GM21528 (cell line): ENCODE data around the gene ACIN1.

Experiments used
- ATAC-seq: cut with Tn5 transposase; IDR thresholded peaks from one replicate; pipeline ENCODE4 v1.9.1; 2021; ENCODE audit warnings: mild to moderate bottlenecking, moderate library complexity; ENCODE audit not compliant: unreplicated experiment, low FRiP score

ACIN1 gene

GRCh38 chr14:23063601-23064000, 31.3 kb downstream of the ACIN1 start:
- ATAC-seq: no peak

- ATAC-seq: no peak
Observed at GRCh38 chr14:23062002-23062401, 32.9 kb downstream of the ACIN1 start.

GRCh38 chr14:23060536-23061260, 34.2 kb downstream of the ACIN1 start:
- no peak for ATAC-seq

- ATAC-seq: no peak
Observed at GRCh38 chr14:23058654-23059504, 36.1 kb downstream of the ACIN1 start.

GRCh38 chr14:23057757-23058653, 36.9 kb downstream of the ACIN1 start:
- ATAC-seq: peak; percentile 68

GRCh38 chr14:23056956-23057756, 37.8 kb downstream of the ACIN1 start, which contains the start of gene CDH24:
Gene CDH24 (minus strand): TSS chr14:23057520. CDS start chr14:23055733, 1,787 bp downstream.
- peak; percentile 52 for ATAC-seq

- ATAC-seq: no peak
Observed at GRCh38 chr14:23056145-23056955, 38.6 kb downstream of the ACIN1 start.

- ATAC-seq: no peak
Observed at GRCh38 chr14:23055621-23056144, 39.3 kb downstream of the ACIN1 start.

GRCh38 chr14:23055147-23055550, 39.8 kb downstream of the ACIN1 start:
- no peak for ATAC-seq

GRCh38 chr14:23054000-23054811, 40.7 kb downstream of the ACIN1 start:
- ATAC-seq: no peak

GRCh38 chr14:23053426-23053825, 41.5 kb downstream of the ACIN1 start:
- no peak for ATAC-seq

GRCh38 chr14:23052671-23053070, 42.3 kb downstream of the ACIN1 start:
- no peak for ATAC-seq

- ATAC-seq: no peak
Observed at GRCh38 chr14:23052182-23052623, 42.7 kb downstream of the ACIN1 start.

- ATAC-seq: no peak
Observed at GRCh38 chr14:23051141-23052057, 43.5 kb downstream of the ACIN1 start.

- no peak for ATAC-seq
Observed at GRCh38 chr14:23049011-23049410, 45.9 kb downstream of the ACIN1 start.

GRCh38 chr14:23047751-23048693, 46.9 kb downstream of the ACIN1 start:
- no peak for ATAC-seq
